Measurements from ENCODE around the gene LTBP3.
"Not testable (repeated sequence)": the region's sequence is repeated elsewhere in the genome, so short reads cannot be mapped to it uniquely, and the experiment has no call there.

The LTBP3 gene

DNA sequence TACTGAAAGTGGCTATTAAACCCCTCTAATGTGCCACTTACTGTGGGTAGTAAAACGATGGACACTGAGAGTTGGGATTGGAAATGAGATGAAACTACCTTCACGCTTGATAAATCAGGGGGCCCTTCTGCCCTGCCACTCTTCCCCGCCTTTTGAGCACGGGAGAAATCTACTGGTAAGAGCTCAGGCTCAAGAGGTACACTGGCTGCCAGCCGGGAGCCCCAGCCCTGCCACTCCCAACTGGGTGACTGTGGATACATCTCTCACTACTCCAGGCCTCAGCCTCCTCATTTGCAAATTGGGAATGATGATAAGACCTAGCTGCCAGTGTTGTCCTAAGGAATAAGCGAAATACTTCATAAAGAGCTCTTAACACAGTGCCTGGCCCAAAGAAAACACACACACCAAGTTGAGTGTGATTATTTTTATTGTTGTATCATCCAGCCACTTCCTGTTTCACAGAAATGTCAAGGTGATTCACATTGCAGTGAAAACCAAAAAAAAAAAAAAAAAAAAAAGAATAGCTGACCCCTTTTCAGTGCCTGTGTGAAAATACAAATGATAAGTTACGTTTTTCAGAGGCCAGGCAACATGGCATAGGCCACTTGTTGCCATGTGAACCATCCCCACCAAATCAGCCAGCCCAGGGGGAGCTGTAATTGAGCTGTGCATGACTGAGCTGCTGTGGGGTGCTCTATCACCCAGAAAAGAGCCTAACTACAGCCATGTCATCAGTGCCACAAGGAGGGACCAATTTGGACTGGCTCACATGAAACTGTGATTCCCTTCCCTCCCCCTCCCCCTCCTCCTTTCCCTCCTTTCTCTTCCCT, 7.7 kb upstream of the LTBP3 start:
- TF ChIP-seq CTCF (IDR thresholded peaks at IDR 0.05), result no peak
- Histone ChIP-seq H3K27me3 (peaks cover 20% of the 10 kb centered on the region), H3K4me3 (ENCODE audit: low read depth in 1 of 2, low read length in 1 of 2) (no peak overlapping the region), H3K9me3 (no peaks in the 10 kb centered on the region), H3K36me3 (no peaks in the 10 kb centered on the region), H3K4me1 (ENCODE audit: control insufficient read depth in 1 of 2, insufficient read depth in 1 of 2, low read depth in 1 of 2, low read length in 1 of 2) (peaks cover 25 to 29% of the 10 kb centered on the region in 2 experiments), H3K27ac (no peak overlapping the region)

GRCh38 chr11:65564879-65565559, 6.9 kb upstream of the LTBP3 start:
- not testable (repeated sequence) for H3K27ac ChIP-seq; H3K36me3 ChIP-seq; H3K9me3 ChIP-seq; H3K4me3 ChIP-seq (ENCODE audit: low read depth in 1 of 2, low read length in 1 of 2)
- Histone ChIP-seq H3K27me3 (peaks cover 28% of the 10 kb centered on the region), H3K4me1 (ENCODE audit: control insufficient read depth in 1 of 2, insufficient read depth in 1 of 2, low read depth in 1 of 2, low read length in 1 of 2) (peaks cover 19 to 23% of the 10 kb centered on the region in 2 experiments)

DNA sequence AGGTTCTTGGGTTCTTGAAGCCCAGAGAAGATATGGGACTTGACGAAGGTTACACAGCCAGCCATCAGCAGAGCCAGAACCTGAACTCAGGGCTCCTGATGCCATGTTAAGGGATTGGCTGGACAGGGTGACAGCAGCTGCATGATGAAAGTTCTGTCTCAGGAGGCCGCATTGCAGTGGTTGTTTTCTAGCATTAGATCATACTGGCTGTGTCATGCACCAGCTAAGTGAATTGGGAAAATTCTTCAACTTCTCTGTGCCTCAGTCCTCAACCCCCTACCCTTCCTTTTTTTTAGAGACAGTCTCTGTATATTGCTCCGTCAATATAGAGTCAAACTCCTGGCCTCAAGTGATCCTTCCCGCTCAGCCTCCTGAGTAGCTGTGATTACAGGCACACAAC, 5.4 kb upstream of the LTBP3 start:
- H3K4me1 ChIP-seq (ENCODE audit: control insufficient read depth in 1 of 2, insufficient read depth in 1 of 2, low read depth in 1 of 2, low read length in 1 of 2), result peaks cover 12 to 15% of the 10 kb centered on the region in 2 experiments
- H3K27ac ChIP-seq, result no peak overlapping the region

GRCh38 chr11:65562788-65563187, 4.6 kb upstream of the LTBP3 start:
- H3K9me3 ChIP-seq, result no peaks in the 10 kb centered on the region
- peaks cover 50% of the 10 kb centered on the region for H3K27me3 ChIP-seq
- H3K4me1 ChIP-seq (ENCODE audit: control insufficient read depth in 1 of 2, insufficient read depth in 1 of 2, low read depth in 1 of 2, low read length in 1 of 2), result peaks cover 12 to 18% of the 10 kb centered on the region in 2 experiments
- no peak overlapping the region for H3K27ac ChIP-seq
- no peaks in the 10 kb centered on the region for H3K36me3 ChIP-seq
- no peak for TF ChIP-seq CTCF (IDR thresholded peaks at IDR 0.05)
- no peak overlapping the region for H3K4me3 ChIP-seq (ENCODE audit: low read depth in 1 of 2, low read length in 1 of 2)

More for the DNA sequence above, 5.4 kb upstream of the LTBP3 start:
- peaks cover 42% of the 10 kb centered on the region for H3K27me3 ChIP-seq
- no peak overlapping the region for H3K4me3 ChIP-seq (ENCODE audit: low read depth in 1 of 2, low read length in 1 of 2)
- H3K36me3 ChIP-seq, result no peaks in the 10 kb centered on the region
- H3K9me3 ChIP-seq, result no peaks in the 10 kb centered on the region
- TF ChIP-seq CTCF (IDR thresholded peaks at IDR 0.05), result no peak

GRCh38 chr11:65562020-65562419, 3.9 kb upstream of the LTBP3 start:
- Histone ChIP-seq H3K36me3 (no peaks in the 10 kb centered on the region), H3K27me3 (peaks cover 58% of the 10 kb centered on the region), H3K4me1 (ENCODE audit: control insufficient read depth in 1 of 2, insufficient read depth in 1 of 2, low read depth in 1 of 2, low read length in 1 of 2) (peaks cover 12 to 18% of the 10 kb centered on the region in 2 experiments), H3K9me3 (no peaks in the 10 kb centered on the region), H3K4me3 (ENCODE audit: low read depth in 1 of 2, low read length in 1 of 2) (no peak overlapping the region), H3K27ac (no peak overlapping the region)
- TF ChIP-seq CTCF (IDR thresholded peaks at IDR 0.05), result no peak
